Ecto neural progenitor cell (in vitro differentiated cells): Measurements from ENCODE around the gene DUSP9.

ENCODE experiments used
- DNase-seq: peaks from one replicate; pipeline ENCODE4 v3.0.0-alpha.2; 2018; ENCODE audit warnings: low spot score

DUSP9 gene

GRCh38 chrX:153649178-153649914 is 2.3 kb downstream of the DUSP9 start:
- peak; percentile 74 for DNase-seq

GRCh38 chrX:153649915-153650782 is 3.1 kb downstream of the DUSP9 start:
- DNase-seq: peak; percentile 35

DNA sequence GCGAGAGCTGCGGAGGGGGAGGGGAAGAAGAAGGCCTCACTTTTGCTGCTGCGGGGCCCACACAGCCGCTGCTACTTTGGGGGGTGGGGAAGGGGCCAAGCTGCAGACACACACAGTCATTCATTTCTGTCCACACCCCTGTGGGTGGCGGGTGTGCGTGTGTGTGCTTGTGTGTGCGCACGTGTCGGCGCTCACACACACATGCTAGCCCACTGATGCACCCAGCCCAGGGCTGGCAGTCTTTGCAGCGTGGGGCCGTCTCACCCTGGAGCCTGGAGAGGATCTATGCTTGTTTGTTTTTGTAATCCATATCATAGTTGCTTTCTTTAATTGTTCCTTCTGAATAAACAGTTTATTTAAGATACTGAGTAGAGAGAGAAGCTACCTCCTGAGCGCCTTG is 4.0 kb downstream of the DUSP9 start:
- DNase-seq: no peak

DNA sequence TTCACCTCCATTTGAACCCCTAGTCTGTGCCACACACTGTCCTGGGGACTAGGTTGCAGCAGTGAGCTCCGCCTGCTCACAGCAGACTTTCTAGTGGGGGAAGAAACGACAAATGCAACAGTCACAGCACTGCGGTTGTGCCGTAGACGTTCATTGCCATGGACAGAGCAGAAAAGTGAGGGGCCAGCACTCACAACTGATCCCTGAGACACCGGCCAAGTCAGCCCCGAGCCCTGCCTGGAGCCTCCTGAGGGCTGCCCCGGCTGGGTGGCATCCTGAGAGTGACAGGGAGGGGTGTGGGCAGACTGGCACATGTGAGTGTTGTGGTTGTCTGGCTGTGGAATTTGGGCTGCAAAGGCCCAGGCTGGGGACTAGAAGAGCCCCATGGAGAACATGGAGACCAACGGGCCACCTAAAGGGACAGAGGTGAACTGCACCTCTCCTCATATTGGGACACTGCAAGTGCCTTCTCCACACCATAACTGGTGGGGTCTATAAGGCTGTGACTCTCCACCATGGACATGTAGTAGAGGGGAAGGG is 4.6 kb downstream of the DUSP9 start:
- no peak for DNase-seq

GRCh38 chrX:153653556-153653955 is 6.6 kb downstream of the DUSP9 start:
- no peak for DNase-seq

DNA sequence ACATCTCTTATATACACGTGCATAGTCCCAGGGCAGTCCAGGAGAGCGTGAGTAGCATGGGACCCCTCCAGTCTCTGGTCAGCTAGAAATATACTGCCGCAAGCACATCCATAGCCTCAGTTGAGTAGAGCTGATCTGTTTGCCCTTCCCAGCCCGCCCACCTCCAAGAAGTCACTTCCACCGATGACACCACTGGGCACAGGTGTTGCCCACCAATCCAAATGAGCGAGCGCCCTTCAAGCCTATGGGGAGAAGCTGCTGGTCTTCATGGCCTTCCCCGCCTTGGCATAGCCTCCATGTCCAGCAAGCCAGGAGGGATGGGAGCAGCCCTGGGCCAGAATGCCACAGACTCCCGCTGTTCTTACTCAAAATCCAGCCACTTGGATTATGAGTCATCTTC is 10.2 kb downstream of the DUSP9 start:
- DNase-seq: no peak

GRCh38 chrX:153659268-153659667 is 12.3 kb downstream of the DUSP9 start:
- no peak for DNase-seq

- peak; percentile 65 for DNase-seq
Measured at GRCh38 chrX:153662266-153662665, 15.3 kb downstream of the DUSP9 start.

DNA sequence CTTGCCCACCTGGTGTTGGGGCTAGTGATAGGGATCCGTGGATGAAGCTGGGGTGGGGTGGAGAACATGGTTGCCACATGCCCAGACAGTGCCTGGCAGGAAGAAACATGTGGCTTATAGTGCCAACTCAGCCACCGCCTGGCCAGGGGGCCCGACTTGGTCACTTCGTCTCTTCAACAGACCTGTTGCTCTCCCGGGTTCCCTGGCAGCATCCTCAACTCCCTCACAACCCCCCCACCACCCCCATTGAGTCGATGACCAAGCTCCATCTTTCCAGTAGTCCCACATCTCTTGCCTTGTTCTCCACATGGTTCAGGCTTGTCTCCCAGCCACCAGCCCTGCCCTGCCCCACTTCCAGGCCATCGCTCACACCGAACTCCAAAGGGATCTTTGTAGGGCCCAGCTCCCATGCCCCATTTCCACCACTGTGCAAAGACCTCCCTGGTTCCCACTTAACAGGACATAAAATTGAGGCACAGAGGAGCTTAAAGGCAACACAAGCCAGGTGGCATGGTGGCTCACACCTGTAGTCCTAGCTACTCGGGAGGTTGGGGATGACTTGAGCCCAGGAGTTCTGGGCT is 18.8 kb downstream of the DUSP9 start:
- DNase-seq: no peak

GRCh38 chrX:153667281-153667955 is 20.4 kb downstream of the DUSP9 start:
- DNase-seq: no peak

DNA sequence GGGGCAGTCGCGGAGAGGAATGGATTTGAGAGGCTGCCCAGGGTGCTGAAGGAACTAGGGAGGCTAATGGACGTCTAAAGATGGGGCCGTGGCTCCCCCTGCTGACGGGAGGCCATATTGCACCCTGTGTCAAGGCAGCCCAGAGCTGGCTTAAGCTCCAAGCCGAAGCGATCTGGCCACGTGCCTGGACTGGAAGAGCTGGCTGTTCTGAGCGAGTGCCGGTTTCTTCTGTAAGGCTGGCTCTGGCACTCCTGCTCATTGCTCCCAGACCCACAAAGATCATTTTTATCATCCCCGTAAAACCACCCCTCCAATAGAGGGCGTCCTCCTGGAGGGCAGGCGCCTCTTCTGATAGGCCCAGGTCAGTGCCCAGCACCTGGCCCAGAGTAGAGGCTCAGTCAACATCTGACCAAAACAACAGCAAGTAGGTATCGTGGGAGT is 21.0 kb downstream of the DUSP9 start:
- DNase-seq: peak; percentile 82

- DNase-seq: no peak
Measured at GRCh38 chrX:153668423-153669173, 21.6 kb downstream of the DUSP9 start.

DNA sequence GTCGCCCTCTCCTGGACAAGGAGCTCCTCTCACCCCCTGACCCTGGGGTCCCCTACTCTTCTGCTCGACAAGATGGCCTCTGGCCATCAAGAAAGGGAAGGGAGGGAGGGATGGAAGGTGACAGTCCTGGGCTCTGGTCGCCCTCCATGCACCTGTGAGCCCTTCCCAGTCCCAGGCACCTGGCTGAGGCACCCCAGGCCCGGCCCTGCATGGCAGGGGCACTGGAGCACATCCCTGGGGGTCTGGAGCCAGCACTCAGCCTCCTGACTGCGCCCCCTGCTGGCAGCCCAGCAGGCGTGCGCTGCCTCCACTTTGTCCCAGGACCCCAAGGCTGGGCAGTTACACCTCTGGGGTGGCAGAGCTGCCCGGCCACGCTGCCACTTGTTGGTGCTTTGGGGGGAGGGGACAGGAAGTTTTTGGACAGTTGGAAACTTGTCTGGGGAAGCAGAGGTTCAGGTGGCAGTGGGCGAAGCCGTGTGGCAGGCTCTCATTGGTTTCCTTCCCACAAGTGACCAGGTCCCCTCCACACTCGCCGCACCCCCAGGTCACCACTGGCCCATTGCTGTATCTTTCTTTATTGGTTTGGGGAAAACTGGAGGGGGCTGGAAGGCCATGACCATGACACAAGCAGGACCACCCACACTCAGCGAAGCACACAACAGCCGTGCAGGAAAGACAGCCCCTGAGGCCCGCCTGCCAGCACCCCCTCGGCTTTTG is 22.3 kb downstream of the DUSP9 start:
- peak; percentile 60 for DNase-seq

DNA sequence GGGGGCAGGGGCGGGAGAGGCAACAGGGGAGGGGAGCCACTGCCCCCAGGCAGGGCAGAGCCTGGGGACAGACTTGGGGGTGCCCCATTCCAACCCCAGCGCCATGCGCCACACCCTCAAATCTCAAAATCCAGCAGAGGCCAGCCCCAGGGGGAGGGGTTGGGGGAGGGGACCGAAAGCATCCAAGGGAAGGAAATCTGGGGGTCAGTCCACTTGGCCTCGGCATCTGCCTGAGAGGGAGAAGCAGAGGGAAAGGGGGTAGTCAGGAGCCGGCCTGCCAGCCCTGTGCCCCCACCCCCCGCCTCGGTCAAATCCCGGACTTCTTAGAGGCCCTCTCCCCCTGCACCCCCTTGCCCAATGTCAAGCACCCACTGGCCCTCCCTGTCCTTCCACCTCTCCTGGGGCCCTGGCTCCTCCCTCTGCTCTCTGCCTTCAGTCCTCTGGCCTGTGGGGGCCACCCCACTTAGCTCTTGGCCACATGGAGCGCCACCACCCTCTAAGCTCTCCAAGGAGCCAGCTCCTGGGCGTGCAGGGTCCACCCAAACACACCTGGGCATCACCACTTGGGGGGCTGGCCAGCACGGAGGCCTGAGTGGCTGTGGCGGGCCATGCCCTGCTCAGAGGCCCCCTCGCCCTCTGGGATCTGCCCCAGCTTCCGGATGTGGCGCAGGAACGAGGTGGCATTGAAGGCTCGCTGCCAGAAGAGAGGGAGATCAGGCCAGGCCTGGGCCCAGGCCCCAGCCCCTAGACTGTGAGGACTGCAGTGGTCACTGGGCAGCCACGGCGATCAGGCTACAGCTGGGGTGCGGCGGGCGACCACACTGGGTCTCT is 23.1 kb downstream of the DUSP9 start:
- no peak for DNase-seq

DNA sequence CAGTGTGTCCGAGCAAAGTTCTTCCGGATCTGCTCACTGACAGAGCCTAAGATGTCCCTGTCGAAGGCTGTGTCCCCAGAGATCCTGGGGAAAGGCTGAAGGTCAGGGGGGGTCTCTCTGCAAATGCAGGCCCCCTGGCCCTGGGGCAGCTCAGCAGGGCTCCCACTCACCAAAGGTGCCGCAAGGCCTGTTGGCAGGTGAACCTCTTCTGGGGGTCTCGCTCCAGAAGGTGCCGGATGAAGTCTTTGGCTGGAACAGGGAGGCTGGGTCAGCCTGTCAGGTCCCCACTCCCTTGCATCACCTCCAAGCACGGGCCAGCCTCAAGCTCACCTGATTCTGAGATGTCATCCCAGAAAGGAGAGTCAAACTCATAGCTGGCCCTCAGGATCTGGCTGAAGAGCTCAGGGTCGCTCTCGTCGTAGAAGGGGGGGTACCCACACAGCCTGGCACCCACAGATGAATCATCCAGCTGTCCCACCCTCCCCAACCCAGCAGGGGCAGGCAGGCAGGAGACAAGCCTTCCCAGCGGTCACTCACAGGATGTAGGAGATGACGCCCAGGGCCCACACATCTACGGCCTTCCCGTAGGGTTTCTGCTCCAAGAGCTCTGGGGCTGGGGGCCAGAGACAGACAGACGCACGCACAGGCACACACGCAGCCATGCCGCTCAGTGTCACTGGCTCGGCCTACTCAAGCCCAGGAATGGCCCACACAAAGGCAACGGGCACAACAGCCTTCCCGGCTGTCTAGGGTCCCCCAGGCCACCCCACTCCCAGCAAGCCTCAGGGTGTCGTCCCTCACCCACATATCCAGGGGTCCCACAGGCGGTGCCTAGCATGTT is 24.0 kb downstream of the DUSP9 start:
- DNase-seq: no peak

GRCh38 chrX:153671589-153672530 is 24.9 kb downstream of the DUSP9 start:
- DNase-seq: no peak
